ENCODE measurements around the gene FHIT.

The FHIT gene

DNA sequence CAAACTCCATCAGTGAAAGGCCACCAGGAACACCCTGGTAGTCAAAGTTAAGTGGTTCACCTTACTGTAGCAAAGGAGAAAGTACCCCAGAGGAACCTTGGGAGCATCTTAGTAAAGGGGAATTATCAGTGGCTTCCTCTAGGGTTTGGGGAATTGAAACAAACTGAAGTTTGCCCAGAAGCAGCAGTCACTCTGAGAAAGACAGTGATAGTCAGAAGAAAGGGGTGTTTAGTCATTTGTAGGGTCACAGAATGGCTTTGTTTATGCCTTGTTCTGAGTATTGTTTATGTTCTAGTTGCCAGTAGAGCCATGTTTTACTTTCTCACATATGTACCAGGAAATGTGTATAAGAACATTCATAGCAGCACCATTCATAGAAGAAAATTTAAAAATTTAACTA is 93.8 kb downstream of the FHIT start:
- Histone ChIP-seq H3K36me3 (replicated peaks) (no peaks in the 10 kb centered on the region), H3K4me3 (ENCODE audit: low read depth, low read length) (no peak overlapping the region), H3K27ac (no peak overlapping the region), H3K27me3 (replicated peaks) (no peaks in the 10 kb centered on the region)
- TF ChIP-seq, protein P1, sequence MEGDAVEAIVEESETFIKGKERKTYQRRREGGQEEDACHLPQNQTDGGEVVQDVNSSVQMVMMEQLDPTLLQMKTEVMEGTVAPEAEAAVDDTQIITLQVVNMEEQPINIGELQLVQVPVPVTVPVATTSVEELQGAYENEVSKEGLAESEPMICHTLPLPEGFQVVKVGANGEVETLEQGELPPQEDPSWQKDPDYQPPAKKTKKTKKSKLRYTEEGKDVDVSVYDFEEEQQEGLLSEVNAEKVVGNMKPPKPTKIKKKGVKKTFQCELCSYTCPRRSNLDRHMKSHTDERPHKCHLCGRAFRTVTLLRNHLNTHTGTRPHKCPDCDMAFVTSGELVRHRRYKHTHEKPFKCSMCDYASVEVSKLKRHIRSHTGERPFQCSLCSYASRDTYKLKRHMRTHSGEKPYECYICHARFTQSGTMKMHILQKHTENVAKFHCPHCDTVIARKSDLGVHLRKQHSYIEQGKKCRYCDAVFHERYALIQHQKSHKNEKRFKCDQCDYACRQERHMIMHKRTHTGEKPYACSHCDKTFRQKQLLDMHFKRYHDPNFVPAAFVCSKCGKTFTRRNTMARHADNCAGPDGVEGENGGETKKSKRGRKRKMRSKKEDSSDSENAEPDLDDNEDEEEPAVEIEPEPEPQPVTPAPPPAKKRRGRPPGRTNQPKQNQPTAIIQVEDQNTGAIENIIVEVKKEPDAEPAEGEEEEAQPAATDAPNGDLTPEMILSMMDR (IDR thresholded peaks at IDR 0.05; ENCODE audit: low read depth, low read length, missing control alignments) = no peak
- in situ Hi-C loops (cut with HindIII; ENCODE audit: low pct_ligation_motif_present, low sequenced_read_pairs) = no loop called here
- DNase-seq = no peak

DNA sequence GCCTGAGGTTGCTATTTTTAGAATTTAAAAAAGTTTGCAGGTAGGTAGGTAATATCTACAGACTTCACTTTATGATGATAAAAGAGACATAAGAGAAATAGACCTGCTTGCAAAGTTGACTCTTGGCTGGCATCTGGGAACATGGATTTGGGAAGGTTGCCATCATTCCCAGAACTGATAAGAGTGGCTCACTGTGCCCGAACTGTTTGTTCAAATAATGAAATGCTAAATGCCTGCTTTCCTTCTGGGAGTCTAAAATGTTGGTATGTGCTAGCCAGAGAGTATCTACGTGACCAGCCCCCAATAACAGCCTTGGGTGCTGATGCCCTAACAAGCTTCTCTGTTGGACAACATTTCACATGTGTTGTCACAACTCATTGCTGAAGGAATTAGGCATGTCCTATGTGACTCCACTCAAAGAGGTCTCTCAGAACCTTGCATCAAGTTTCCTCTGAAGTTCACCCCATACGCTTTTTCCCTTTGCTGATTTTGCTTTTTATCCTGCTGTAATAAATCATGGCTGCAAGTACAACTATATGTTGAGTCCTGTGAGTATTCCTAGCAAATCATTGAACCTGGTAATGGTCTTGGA is 95.5 kb downstream of the FHIT start:
- Histone ChIP-seq H3K27me3 (replicated peaks) (no peaks in the 10 kb centered on the region), H3K4me3 (ENCODE audit: low read depth, low read length) (no peak overlapping the region), H3K36me3 (replicated peaks) (no peaks in the 10 kb centered on the region), H3K27ac (no peak overlapping the region)
- TF ChIP-seq, protein P1 (IDR thresholded peaks at IDR 0.05; ENCODE audit: low read depth, low read length, missing control alignments) = no peak
- DNase-seq = no peak
- in situ Hi-C loops (cut with HindIII; ENCODE audit: low pct_ligation_motif_present, low sequenced_read_pairs) = no loop called here

DNA sequence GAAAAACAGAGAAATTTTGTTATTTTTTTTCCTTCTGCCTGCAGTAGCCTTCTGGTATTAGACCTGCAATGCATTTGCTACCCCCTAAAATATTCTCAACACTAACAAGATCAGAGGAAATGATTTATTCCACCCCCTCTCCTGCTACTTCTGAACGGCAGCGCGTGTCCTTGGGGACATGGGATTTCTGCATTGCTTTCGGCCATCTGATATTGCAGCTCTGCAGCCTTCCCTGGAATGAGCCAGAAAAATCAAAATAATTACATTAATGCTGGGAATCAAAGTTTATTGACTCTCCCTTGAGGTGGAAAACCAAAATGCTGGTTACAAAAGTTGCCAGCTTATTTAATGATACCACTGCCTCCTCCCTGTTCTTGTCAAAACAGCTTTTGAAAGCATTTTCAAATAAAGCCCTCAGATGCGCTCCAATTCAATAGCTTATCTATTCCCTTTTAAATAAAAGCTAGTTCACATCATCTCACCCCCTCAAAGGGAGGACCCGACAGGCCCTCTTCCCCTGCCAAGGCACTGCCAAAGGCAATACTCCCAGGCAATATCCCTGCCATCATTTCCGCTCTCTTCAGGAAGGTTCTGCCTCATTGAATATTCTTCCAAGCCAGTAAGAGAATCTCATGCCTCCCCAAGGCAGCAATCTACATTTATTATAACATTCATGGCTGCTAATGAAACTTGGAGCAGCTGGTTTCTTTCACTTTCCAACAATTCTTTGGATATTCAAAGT is 96.6 kb downstream of the FHIT start:
- H3K4me3 ChIP-seq (ENCODE audit: low read depth, low read length) = no peak overlapping the region

DNA sequence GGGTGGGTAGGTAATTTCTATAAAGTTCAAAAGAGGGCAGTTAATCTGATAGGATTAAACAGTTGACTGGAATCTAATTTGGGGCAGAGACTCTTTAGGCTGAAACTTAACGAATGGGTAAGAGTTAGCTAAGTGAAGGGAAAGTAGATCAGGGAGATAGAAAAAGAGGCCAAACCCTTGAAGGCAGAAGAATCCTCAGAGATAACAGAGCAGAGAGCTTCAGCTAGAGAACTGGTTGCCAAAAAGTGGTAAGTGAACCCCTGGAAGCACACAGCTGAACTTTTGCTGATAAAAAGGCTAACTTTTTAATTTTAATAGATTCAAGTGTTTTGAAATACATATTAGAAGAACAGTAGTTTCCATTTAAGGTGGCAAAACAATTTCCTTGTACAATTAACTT is 99.2 kb downstream of the FHIT start:
- Histone ChIP-seq H3K27me3 (replicated peaks) (no peaks in the 10 kb centered on the region), H3K4me3 (ENCODE audit: low read depth, low read length) (no peak overlapping the region), H3K36me3 (replicated peaks) (no peaks in the 10 kb centered on the region), H3K27ac (no peak overlapping the region)
- DNase-seq = no peak
- TF ChIP-seq, protein P1 (IDR thresholded peaks at IDR 0.05; ENCODE audit: low read depth, low read length, missing control alignments) = no peak
- in situ Hi-C loops (cut with HindIII; ENCODE audit: low pct_ligation_motif_present, low sequenced_read_pairs) = no loop called here

More for the DNA sequence above, 96.6 kb downstream of the FHIT start:
- TF ChIP-seq, protein P1 (IDR thresholded peaks at IDR 0.05; ENCODE audit: low read depth, low read length, missing control alignments) = no peak
- in situ Hi-C loops (cut with HindIII; ENCODE audit: low pct_ligation_motif_present, low sequenced_read_pairs) = no loop called here
- H3K36me3 ChIP-seq (replicated peaks) = no peaks in the 10 kb centered on the region
- no peak for DNase-seq
- H3K27ac ChIP-seq = no peak overlapping the region
- H3K27me3 ChIP-seq (replicated peaks) = no peaks in the 10 kb centered on the region

DNA sequence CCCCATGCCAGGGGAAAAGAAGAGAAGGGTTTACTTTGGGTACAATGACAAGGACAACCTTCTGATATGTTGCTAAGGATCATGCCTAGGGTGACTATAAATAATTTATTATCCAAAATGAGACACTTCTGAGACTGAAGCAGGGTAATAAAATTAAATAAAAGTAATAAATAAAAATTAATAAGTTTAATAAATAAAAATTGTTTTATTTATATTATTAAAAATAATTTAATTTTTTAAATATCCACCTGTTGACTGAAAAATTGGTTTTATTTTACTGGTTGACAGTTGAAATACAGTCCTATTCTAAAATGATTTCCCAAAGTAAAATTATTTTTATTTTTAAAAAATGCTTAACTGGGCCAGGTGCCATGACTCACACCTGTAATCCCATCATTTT is 102.0 kb downstream of the FHIT start:
- DNase-seq = no peak
- H3K27ac ChIP-seq = no peak overlapping the region
- TF ChIP-seq, protein P1 (IDR thresholded peaks at IDR 0.05; ENCODE audit: low read depth, low read length, missing control alignments) = no peak
- no peak overlapping the region for H3K4me3 ChIP-seq (ENCODE audit: low read depth, low read length)
- no peaks in the 10 kb centered on the region for H3K36me3 ChIP-seq (replicated peaks)
- H3K27me3 ChIP-seq (replicated peaks) = no peaks in the 10 kb centered on the region
- in situ Hi-C loops (cut with HindIII; ENCODE audit: low pct_ligation_motif_present, low sequenced_read_pairs) = no loop called here
